ENCODE data around the gene ACYP1. TPM values are rescaled to one million over a fixed set of nuclear protein-coding genes. Genes with fewer than 3 reads are reported as not detected.

ACYP1 gene
- 10 to 100 TPM; 40.5 to 44.9 TPM for total RNA-seq

- peak within 1 kb of the TSS; percentile 88 for H3K27ac Mint-ChIP-seq
- H3K4me3 Mint-ChIP-seq: peak within 1 kb of the TSS; percentile 97
- peaks cover 42% of the 10 kb centered on the region for H3K4me1 Mint-ChIP-seq (ENCODE audit: low read depth)
- H3K9me3 Mint-ChIP-seq: no peaks in the 10 kb centered on the region
- peaks cover 7 to 21% of the 10 kb centered on the region in 2 donors for H3K36me3 Mint-ChIP-seq (ENCODE audit: insufficient read depth in 2 of 2)
- peak; percentile 100 for ATAC-seq (replicated peaks in 1 of 2)
- DNase-seq: peak; percentile 94 to 96
- no peaks in the 10 kb centered on the region for H3K27me3 Mint-ChIP-seq (ENCODE audit: low read depth)
These were observed at the start of gene ACYP1 for GRCh38 chr14:75063491-75064204. Gene ACYP1, minus strand, starts transcription at chr14:75064024. Its CDS starts 471 bp downstream, at chr14:75063553.

GRCh38 chr14:75109877-75110276 is 46.1 kb upstream of the ACYP1 start:
- H3K9me3 Mint-ChIP-seq: no peaks in the 10 kb centered on the region
- no peaks in the 10 kb centered on the region for H3K27me3 Mint-ChIP-seq (ENCODE audit: low read depth)
- H3K36me3 Mint-ChIP-seq (ENCODE audit: insufficient read depth in 2 of 2): peaks cover 8 to 35% of the 10 kb centered on the region in 2 donors
- ATAC-seq (replicated peaks in 1 of 2) (no peak), DNase-seq (no peak)
- no peaks in the 10 kb centered on the region for H3K4me1 Mint-ChIP-seq (ENCODE audit: low read depth)
- no peak overlapping the region for H3K4me3 Mint-ChIP-seq
- H3K27ac Mint-ChIP-seq: no peak overlapping the region

- peaks cover 8 to 34% of the 10 kb centered on the region in 2 donors for H3K36me3 Mint-ChIP-seq (ENCODE audit: insufficient read depth in 2 of 2)
- DNase-seq (no peak), ATAC-seq (replicated peaks in 1 of 2) (no peak)
- no peak overlapping the region for H3K4me3 Mint-ChIP-seq
- no peaks in the 10 kb centered on the region for H3K9me3 Mint-ChIP-seq
- H3K4me1 Mint-ChIP-seq (ENCODE audit: low read depth): no peaks in the 10 kb centered on the region
- no peak overlapping the region for H3K27ac Mint-ChIP-seq
- no peaks in the 10 kb centered on the region for H3K27me3 Mint-ChIP-seq (ENCODE audit: low read depth)
These were observed 43.4 kb upstream of the ACYP1 start for GRCh38 chr14:75107186-75107585.

GRCh38 chr14:75101491-75101890 is 37.7 kb upstream of the ACYP1 start:
- Mint-ChIP-seq H3K4me1 (ENCODE audit: low read depth) (no peaks in the 10 kb centered on the region), H3K4me3 (no peak overlapping the region), H3K36me3 (ENCODE audit: insufficient read depth in 2 of 2) (peaks cover 6 to 23% of the 10 kb centered on the region in 2 donors), H3K9me3 (no peaks in the 10 kb centered on the region), H3K27me3 (ENCODE audit: low read depth) (no peaks in the 10 kb centered on the region), H3K27ac (no peak overlapping the region)
- DNase-seq (no peak), ATAC-seq (replicated peaks in 1 of 2) (no peak)

- H3K27me3 Mint-ChIP-seq (ENCODE audit: low read depth): no peaks in the 10 kb centered on the region
- ATAC-seq (replicated peaks in 1 of 2) (no peak), DNase-seq (no peak)
- H3K4me3 Mint-ChIP-seq: no peak overlapping the region
- H3K4me1 Mint-ChIP-seq (ENCODE audit: low read depth): no peaks in the 10 kb centered on the region
- peaks cover 5 to 15% of the 10 kb centered on the region in 2 donors for H3K36me3 Mint-ChIP-seq (ENCODE audit: insufficient read depth in 2 of 2)
- H3K9me3 Mint-ChIP-seq: no peaks in the 10 kb centered on the region
- peak overlapping the region; percentile 68 for H3K27ac Mint-ChIP-seq
These were observed 34.9 kb upstream of the ACYP1 start for GRCh38 chr14:75098682-75099081.

GRCh38 chr14:75098212-75098611 is 34.4 kb upstream of the ACYP1 start:
- DNase-seq: no peak
- no peak for ATAC-seq (replicated peaks in 1 of 2)
- Mint-ChIP-seq H3K27me3 (ENCODE audit: low read depth) (no peaks in the 10 kb centered on the region), H3K4me3 (no peak overlapping the region), H3K4me1 (ENCODE audit: low read depth) (no peaks in the 10 kb centered on the region), H3K27ac (no peak overlapping the region), H3K9me3 (no peaks in the 10 kb centered on the region), H3K36me3 (ENCODE audit: insufficient read depth in 2 of 2) (peaks cover 5 to 15% of the 10 kb centered on the region in 2 donors)

GRCh38 chr14:75096959-75097358 is 33.1 kb upstream of the ACYP1 start:
- H3K4me1 Mint-ChIP-seq (ENCODE audit: low read depth): no peaks in the 10 kb centered on the region
- DNase-seq (no peak), ATAC-seq (replicated peaks in 1 of 2) (no peak)
- no peaks in the 10 kb centered on the region for H3K9me3 Mint-ChIP-seq
- no peaks in the 10 kb centered on the region for H3K27me3 Mint-ChIP-seq (ENCODE audit: low read depth)
- peaks cover 5 to 15% of the 10 kb centered on the region in 2 donors for H3K36me3 Mint-ChIP-seq (ENCODE audit: insufficient read depth in 2 of 2)
- H3K27ac Mint-ChIP-seq: no peak overlapping the region
- no peak overlapping the region for H3K4me3 Mint-ChIP-seq

- no peaks in the 10 kb centered on the region for H3K4me1 Mint-ChIP-seq (ENCODE audit: low read depth)
- peaks cover 5 to 15% of the 10 kb centered on the region in 2 donors for H3K36me3 Mint-ChIP-seq (ENCODE audit: insufficient read depth in 2 of 2)
- no peaks in the 10 kb centered on the region for H3K9me3 Mint-ChIP-seq
- H3K4me3 Mint-ChIP-seq: no peak overlapping the region
- DNase-seq: no peak
- ATAC-seq (replicated peaks in 1 of 2): no peak
- no peak overlapping the region for H3K27ac Mint-ChIP-seq
- no peaks in the 10 kb centered on the region for H3K27me3 Mint-ChIP-seq (ENCODE audit: low read depth)
These were observed 31.9 kb upstream of the ACYP1 start for GRCh38 chr14:75095690-75096089.

GRCh38 chr14:75094896-75095295 is 31.1 kb upstream of the ACYP1 start:
- H3K4me3 Mint-ChIP-seq: no peak overlapping the region
- H3K9me3 Mint-ChIP-seq: no peaks in the 10 kb centered on the region
- H3K4me1 Mint-ChIP-seq (ENCODE audit: low read depth): no peaks in the 10 kb centered on the region
- H3K27me3 Mint-ChIP-seq (ENCODE audit: low read depth): no peaks in the 10 kb centered on the region
- no peak for DNase-seq
- no peak for ATAC-seq (replicated peaks in 1 of 2)
- peaks cover 5 to 15% of the 10 kb centered on the region in 2 donors for H3K36me3 Mint-ChIP-seq (ENCODE audit: insufficient read depth in 2 of 2)
- no peak overlapping the region for H3K27ac Mint-ChIP-seq

- Mint-ChIP-seq H3K4me1 (ENCODE audit: low read depth) (no peaks in the 10 kb centered on the region), H3K4me3 (no peak overlapping the region), H3K27me3 (ENCODE audit: low read depth) (no peaks in the 10 kb centered on the region), H3K36me3 (ENCODE audit: insufficient read depth in 2 of 2) (peaks cover 3 to 5% of the 10 kb centered on the region in 2 donors), H3K9me3 (no peaks in the 10 kb centered on the region), H3K27ac (no peak overlapping the region)
- DNase-seq: no peak
- ATAC-seq (replicated peaks in 1 of 2): no peak
These were observed 28.9 kb upstream of the ACYP1 start for GRCh38 chr14:75092698-75093097.

- Mint-ChIP-seq H3K36me3 (ENCODE audit: insufficient read depth in 2 of 2) (peaks cover 2 to 10% of the 10 kb centered on the region in 2 donors), H3K4me3 (no peak overlapping the region), H3K9me3 (no peaks in the 10 kb centered on the region), H3K27me3 (ENCODE audit: low read depth) (no peaks in the 10 kb centered on the region), H3K27ac (no peak overlapping the region), H3K4me1 (ENCODE audit: low read depth) (no peaks in the 10 kb centered on the region)
- ATAC-seq (replicated peaks in 1 of 2) (no peak), DNase-seq (no peak)
These were observed 27.4 kb upstream of the ACYP1 start for GRCh38 chr14:75091251-75091650.

GRCh38 chr14:75090353-75090752 is 26.5 kb upstream of the ACYP1 start:
- Mint-ChIP-seq H3K9me3 (no peaks in the 10 kb centered on the region), H3K4me1 (ENCODE audit: low read depth) (no peaks in the 10 kb centered on the region), H3K27me3 (ENCODE audit: low read depth) (no peaks in the 10 kb centered on the region), H3K4me3 (no peak overlapping the region), H3K27ac (no peak overlapping the region), H3K36me3 (ENCODE audit: insufficient read depth in 2 of 2) (peaks cover 2 to 13% of the 10 kb centered on the region in 2 donors)
- no peak for ATAC-seq (replicated peaks in 1 of 2)
- DNase-seq: no peak

- DNase-seq (peak; percentile 28 to 45), ATAC-seq (replicated peaks in 1 of 2) (peak; percentile 36 to 54)
- Mint-ChIP-seq H3K4me3 (no peak overlapping the region), H3K4me1 (ENCODE audit: low read depth) (no peaks in the 10 kb centered on the region), H3K9me3 (no peaks in the 10 kb centered on the region), H3K27ac (no peak overlapping the region), H3K36me3 (ENCODE audit: insufficient read depth in 2 of 2) (peaks cover 4 to 13% of the 10 kb centered on the region in 2 donors), H3K27me3 (ENCODE audit: low read depth) (no peaks in the 10 kb centered on the region)
These were observed 24.9 kb upstream of the ACYP1 start for GRCh38 chr14:75088566-75089373.

All from activated T-cell treated with anti-CD3 and anti-CD28 coated beads, Interleukin-2, amount 50 U/mL, for 72 hours (primary cell).